GM19351 (cell line): ENCODE data around the gene TNFRSF19.
"Not testable (repeated sequence)": the region's sequence is repeated elsewhere in the genome, so short reads cannot be mapped to it uniquely, and the experiment has no call there.

Source experiments
- ATAC-seq: cut with Tn5 transposase; IDR thresholded peaks from one replicate; pipeline ENCODE4 v1.9.1; 2021; ENCODE audit warnings: mild to moderate bottlenecking, moderate library complexity; ENCODE audit not compliant: unreplicated experiment

The TNFRSF19 gene

GRCh38 chr13:23651439-23651838 lies 81.2 kb downstream of the TNFRSF19 start:
- ATAC-seq = no peak

- ATAC-seq = no peak
These were observed 81.7 kb downstream of the TNFRSF19 start for GRCh38 chr13:23651887-23652286.

- ATAC-seq = no peak
These were observed 82.9 kb downstream of the TNFRSF19 start for GRCh38 chr13:23652909-23653726.

DNA sequence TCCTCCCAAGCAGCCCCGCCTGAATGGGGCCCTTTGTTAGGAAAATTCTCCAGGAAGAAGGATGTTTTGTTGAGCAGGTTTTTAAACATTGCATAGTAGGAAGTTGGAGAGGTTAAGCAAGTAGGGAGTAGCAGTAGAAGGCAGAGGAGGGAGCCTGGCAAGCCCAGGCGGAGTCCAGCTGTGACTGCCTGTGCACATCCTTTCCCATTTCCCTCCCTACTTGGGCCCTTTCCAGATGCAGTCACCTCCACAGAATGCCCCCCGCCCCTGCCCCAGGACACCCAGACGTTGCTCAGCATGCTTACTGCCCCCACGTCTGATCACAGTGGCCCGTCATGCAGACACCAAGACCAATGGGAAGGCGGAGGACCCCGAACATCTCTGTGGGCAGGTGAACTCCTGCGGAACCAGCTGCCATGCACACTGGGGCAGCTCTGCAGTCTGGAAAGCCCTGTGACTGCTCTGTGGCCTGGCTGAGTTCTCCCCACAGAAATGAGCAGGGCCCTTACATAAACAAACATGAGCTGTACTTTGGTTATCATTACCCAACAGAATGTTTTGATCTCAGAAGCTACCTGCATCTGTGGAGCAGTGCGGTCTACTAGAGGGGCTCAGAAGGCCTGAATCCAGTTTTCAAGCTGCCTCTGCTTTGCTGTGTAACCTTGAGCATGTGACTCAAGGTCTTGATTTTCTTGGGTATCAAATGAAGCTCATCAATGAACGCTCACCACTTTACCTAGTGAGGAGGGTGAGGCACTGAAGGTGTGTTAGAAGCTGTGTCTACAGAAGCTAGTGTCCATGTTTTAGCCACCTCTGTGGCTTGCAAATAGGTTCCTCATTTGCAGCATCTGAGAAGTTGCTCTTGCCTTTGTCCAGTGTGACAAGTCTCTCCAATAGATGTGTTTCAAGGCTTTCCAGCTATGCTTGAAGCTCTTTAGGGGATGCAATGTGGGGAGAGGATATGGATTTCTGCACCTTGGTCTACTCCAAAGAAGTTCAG lies 84.2 kb downstream of the TNFRSF19 start:
- no peak for ATAC-seq

DNA sequence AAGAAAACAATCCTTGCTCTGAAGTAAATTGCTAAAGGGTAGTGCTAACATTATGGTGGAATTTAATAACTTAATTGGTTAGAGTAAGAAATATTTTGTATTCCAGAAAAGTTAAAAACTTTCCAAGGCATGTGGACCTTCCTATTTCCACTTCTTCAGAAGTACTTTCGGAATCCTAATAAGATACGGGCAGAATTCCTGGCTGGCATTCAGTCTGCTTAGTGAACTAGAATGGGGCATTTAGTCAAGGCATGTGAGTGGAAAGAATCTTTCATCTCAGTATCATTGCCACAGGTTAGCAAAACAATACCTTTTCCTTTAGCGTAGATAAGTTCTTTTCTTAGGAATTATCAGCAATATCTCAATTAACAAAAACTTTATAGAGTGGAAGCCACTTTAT lies 85.1 kb downstream of the TNFRSF19 start:
- ATAC-seq = no peak

DNA sequence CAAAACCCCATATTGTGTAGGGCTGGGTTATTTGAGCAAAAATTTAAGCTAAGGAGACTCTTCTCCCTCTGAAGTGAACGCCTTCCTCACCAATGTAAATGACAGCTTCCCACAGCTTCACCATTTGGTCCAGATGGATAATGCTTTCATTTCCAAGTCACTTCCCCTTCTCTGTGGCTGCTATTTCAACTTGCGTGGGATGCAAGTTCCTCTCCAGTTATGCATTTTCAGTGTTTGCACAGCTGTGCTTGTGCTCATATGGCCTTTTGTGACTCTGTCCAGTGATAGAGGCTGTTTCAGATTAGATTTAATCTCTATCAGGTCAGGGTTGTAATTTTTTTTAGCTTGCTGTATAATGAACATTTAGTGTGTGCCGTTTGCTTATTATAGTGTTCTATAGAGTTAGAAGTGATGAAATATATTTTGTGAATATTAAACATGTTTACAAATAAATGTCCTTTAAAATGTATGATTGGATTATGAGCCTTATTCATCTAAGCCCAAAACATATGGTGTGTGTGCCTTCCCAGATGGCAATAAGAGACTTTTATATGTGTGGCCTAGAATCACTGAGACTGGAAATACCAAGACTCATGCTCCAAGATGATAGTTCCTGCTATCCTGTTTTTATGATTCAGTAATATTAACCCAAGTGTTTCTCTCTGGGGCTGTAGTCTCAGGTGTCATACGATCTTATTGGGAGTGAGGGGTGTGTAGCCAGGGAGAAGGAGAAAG lies 86.6 kb downstream of the TNFRSF19 start:
- ATAC-seq = peak; percentile 65

GRCh38 chr13:23658929-23659541 lies 88.8 kb downstream of the TNFRSF19 start:
- no peak for ATAC-seq

DNA sequence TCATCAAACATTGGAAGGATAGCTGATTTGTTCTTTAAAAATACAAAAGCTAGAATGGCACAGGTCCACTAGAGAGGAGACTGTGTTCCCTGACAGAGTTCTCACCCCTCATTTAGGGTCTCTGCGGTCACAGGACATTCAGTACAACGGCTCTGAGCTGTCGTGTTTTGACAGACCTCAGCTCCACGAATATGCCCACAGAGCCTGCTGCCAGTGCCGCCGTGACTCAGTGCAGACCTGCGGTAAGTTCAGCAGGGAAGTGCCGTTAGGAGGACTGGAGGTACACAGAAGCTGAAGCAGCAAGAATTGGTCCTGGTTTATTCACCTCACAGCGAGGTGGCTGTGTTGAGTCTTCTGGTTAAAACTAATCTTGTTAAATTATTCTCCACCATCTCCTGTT lies 90.0 kb downstream of the TNFRSF19 start:
- ATAC-seq = no peak

- ATAC-seq = no peak
These were observed 96.4 kb downstream of the TNFRSF19 start for GRCh38 chr13:23666582-23666981.

- ATAC-seq = no peak
These were observed 97.5 kb downstream of the TNFRSF19 start for GRCh38 chr13:23667750-23668149.

- ATAC-seq = no peak
These were observed 98.3 kb downstream of the TNFRSF19 start for GRCh38 chr13:23668562-23668961.

GRCh38 chr13:23670793-23671192 lies 100.6 kb downstream of the TNFRSF19 start:
- no peak for ATAC-seq

DNA sequence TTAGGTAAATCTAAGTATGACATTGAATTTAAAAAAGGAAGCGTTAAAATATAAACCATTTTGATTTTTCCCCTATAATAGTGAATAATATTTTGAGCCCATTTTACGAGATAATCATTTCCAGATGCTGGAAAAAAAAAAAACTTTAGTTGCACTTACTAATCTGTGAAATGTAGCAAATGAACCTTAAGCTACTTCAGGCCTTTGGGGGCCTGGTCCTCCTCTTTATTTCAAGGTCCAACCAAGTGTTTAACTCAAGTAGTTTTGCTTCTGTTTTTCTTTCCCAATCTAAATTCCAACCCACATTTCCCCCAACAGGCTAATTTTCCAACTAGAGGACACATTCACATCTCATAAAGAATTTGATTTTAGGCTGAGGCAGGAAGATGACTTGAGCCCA lies 101.2 kb downstream of the TNFRSF19 start:
- no peak for ATAC-seq

DNA sequence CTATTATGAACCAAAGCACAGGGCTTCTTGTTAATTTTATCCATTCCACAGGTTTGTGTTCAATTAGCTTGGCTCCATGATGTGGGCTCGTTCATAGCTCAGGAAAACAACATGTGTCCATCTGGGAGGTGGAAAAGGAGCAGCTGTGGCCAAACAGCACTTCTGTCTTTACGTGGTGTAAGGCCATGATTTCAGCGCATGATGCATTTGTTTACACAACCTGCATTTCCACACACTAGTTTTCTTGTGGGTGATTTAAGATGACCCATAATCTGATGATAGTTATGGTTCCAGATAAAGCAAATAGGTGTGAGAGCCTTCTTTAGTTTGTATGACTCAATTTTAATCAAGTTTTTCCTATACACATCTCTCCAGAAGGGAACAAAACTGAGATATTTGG lies 101.7 kb downstream of the TNFRSF19 start:
- no peak for ATAC-seq

DNA sequence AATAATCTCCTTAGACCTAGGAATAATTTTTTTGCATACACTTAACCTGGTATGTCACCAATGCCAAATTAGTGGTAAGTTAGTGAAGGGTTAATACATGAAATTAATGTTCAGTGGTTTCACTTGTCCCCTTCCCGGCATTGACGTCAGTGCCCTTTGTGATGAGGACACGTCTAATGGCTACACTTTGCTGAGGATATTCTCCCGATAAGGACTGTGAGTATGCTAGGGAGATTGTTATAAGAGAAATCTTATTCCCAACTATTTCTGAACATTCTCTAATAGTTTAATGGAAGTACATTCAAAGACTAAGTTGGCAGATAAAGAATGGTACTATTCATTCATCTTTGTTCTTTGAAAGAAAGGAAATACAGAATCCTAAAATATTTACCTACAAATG lies 102.4 kb downstream of the TNFRSF19 start:
- ATAC-seq = no peak

GRCh38 chr13:23673354-23673753 lies 103.1 kb downstream of the TNFRSF19 start:
- no peak for ATAC-seq

GRCh38 chr13:23673867-23674605 lies 103.8 kb downstream of the TNFRSF19 start:
- ATAC-seq = no peak

- no peak for ATAC-seq
These were observed 104.8 kb downstream of the TNFRSF19 start for GRCh38 chr13:23674795-23675640.

DNA sequence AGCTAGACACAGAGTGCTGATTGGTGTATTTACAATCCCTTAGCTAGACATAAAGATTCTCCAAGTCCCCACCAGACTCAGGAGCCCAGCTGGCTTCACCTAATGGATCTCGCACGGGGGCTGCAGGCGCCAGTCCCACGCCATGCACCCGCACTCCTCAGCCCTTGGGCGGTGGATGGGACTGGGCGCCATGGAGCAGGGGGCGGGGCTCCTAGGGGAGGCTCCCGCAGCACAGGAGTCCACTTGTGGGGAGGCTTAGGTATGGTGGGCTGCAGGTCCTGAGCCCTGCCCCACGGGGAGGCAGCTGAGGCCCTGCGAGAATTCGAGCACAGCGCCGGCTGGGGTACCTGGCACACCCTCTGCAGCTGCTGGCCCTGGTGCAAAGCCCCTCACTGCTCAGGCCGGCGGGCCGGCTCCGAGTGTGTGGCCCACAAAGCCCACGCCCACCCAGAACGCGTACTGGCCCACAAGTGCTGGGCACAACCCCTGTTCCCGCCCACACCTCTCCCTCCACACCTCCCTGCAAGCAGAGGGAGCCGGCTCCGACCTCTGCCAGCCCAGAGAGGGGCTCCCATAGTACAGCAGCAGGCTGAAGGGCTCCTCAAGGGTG lies 107.6 kb downstream of the TNFRSF19 start:
- not testable (repeated sequence) for ATAC-seq
